HFF-Myc (cell line): Measurements from ENCODE around the gene CXorf38.

Experiments used
- DNase-seq: peaks from one replicate; pipeline ENCODE4 v3.0.0-alpha.2; 2011; ENCODE audit warnings: low read depth; ENCODE audit errors: extremely low read depth
- H3K4me3 ChIP-seq: replicated peaks from 2 replicates; pipeline ENCODE4 v1.5.1; 2011; ENCODE audit warnings: low read depth, mild to moderate bottlenecking, control low read depth, low read length
- CTCF ChIP-seq: IDR thresholded peaks from 2 replicates; pipeline ENCODE4 v1.5.1; 2012; ENCODE audit warnings: mild to moderate bottlenecking, low read depth, low read length, control low read depth; ENCODE audit errors: missing control alignments

The CXorf38 gene

DNA sequence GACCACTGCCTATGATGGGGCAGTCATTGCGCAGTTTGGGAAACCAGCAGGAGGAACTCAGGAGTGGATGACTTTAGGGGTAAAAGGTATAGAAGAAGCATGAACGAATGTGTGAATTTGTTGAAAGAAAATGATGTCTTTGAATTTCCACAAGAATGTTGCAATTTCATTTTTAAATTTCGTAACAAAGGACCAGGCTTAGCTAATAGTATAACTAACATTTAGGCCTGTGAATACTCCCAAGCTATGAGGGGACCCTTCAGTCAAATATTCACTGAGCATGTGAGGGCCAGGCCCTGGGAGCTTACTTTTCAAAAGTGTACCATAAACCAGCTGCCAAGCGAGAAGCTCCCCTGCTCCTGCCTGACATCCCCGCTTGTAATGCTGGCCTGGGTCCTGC, 18.9 kb downstream of the CXorf38 start:
- H3K4me3 ChIP-seq = no peak overlapping the region
- TF ChIP-seq CTCF = no peak
- no peak for DNase-seq

DNA sequence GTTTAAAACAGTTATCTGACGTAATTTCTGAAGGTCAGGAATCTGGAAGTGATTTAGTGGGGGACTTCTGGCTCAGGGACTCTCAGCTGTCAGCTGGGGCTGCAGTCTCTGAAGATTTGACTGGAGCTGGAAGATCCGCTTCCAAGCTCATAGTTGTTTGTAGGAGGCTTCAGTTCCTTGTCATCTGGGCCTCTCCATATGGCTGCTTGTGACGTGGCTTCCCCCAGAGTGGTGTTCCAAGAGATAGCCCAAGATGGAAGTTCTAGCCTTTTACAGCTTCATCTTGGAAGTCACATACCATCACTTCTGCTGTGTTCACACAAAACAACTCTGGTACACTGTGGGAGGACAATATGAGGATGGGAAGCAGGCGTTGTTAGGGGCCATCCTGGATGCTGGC, 22.1 kb downstream of the CXorf38 start:
- no peak for DNase-seq
- no peak for TF ChIP-seq CTCF
- H3K4me3 ChIP-seq = no peak overlapping the region

DNA sequence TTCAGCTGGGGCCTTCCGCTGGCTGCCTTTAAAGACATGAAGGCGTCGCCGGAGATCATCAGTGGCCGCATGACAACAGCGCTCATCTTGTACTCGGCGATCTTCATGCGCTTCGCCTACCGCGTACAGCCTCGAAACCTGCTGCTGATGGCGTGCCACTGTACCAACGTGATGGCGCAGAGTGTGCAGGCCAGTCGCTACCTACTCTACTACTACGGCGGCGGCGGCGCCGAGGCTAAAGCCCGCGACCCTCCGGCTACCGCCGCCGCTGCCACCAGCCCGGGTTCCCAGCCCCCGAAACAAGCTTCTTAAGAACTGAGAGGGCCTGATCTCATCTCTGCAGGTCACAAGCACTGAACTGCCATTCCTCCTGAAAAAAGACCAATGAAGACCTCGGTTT, 23.7 kb downstream of the CXorf38 start:
- TF ChIP-seq CTCF = no peak
- no peak for DNase-seq
- H3K4me3 ChIP-seq = no peak overlapping the region

DNA sequence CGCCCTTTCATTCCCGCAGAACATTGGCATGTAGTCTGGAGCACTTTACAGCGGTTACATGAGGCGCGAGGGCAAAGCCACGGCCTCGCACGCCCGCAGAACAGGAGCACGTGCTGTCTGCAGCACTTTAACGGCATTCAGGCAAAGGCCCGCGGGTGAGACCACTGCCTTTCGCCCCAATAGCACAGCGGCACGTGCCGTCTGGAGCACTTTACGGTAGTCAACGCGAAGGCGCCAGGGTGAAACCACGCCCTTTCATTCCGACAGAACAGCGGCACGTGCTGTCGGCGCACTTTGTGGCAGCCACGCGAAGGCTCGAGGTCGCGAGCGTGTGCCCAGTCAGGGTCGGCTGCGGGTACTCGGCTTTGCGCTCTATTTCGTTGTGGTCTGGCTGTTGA, 24.2 kb downstream of the CXorf38 start, which contains the start of gene MPC1L:
TSS of gene MPC1L (plus strand) at position 290 of the 398 bp plus-strand sequence. CDS start 138 bp downstream, outside the sequence.
- DNase-seq = no peak
- H3K4me3 ChIP-seq = no peak within 1 kb of the TSS
- TF ChIP-seq CTCF = no peak

DNA sequence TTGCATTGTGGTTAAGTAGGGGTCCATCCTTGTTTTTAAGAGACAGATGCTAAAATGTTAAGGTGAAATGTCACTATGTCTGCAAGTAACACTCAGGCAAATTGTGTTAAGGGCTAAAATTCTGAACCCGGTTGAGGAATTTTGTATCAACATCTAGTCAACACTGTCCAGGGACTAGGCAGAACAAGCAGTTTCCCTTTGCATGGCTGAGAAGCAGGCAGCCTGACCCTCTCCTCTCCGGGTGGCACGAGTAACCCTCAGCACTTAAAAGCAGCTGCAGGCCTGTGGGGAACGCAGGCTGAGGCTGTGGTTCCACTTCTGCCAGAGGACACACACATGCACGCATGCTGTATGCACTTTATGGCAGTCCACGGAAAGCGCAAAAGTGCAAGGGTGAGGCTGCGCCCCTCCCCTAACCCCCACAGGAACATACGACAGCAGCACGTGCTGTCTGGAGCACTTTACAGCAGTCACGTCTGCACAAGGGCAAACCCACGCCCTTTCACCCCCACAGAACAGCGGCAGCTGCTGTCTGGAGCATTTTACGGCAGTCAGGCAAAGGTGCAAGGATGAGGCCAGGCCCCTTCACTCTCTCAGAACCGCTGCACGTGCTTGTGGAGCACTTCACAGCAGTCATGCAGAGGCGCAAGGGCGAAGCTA, 24.8 kb downstream of the CXorf38 start:
- DNase-seq = no peak
- no peak overlapping the region for H3K4me3 ChIP-seq
- TF ChIP-seq CTCF = no peak

DNA sequence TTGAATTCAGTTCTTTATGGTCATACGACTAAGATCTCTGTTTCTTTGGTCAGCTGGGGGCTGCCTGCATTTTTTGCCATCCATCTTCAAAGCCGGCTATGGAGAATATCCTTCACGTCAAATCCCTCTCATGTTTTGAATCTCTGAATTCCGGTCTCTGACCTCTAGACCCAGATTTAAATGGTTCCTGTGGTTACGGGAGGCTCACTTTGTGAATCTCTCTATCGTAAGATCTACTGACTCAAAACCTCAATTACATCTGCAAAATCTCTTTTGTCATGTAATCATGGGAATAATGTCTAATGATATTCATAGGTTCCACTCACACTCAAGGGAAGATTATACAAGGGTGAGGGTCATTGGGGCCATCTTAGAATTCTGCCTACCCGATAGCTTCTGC, 29.8 kb downstream of the CXorf38 start:
- H3K4me3 ChIP-seq = no peak overlapping the region
- no peak for DNase-seq
- TF ChIP-seq CTCF = no peak

GRCh38 chrX:40615976-40616375, 31.4 kb downstream of the CXorf38 start:
- TF ChIP-seq CTCF = no peak
- H3K4me3 ChIP-seq = no peak overlapping the region
- no peak for DNase-seq
